Ascending aorta (tissue), 2 donors: ENCODE results near the gene BOLA2B. TPM values are rescaled to one million over a fixed set of nuclear protein-coding genes. Genes with fewer than 3 reads are reported as not detected.
"Not testable (repeated sequence)": the region's sequence is repeated elsewhere in the genome, so short reads cannot be mapped to it uniquely, and the experiment has no call there.

ENCODE experiments used
- DNase-seq, 2 donors: peaks; one replicate each; pipeline ENCODE4 v3.0.0-alpha.2; 2019; ENCODE audit warnings: low spot score in 2 of 2
- H3K27ac ChIP-seq, 2 donors: fragments of 200-600 bp; sonication (generic); one replicate each; pipeline ENCODE4 v1.5.1; 2016 to 2017; ENCODE audit warnings: mild to moderate bottlenecking in 1 of 2
- H3K27me3 ChIP-seq: fragments of 200-600 bp; sonication (generic); one replicate; pipeline ENCODE4 v1.5.1; 2017
- H3K36me3 ChIP-seq, 2 donors: fragments of 200-600 bp; sonication (generic); one replicate each; pipeline ENCODE4 v1.5.1; 2016
- H3K4me1 ChIP-seq, 2 donors: fragments of 200-600 bp; sonication (generic); one replicate each; pipeline ENCODE4 v1.5.1; 2016 to 2017; ENCODE audit warnings: mild to moderate bottlenecking in 1 of 2
- H3K4me3 ChIP-seq, 2 donors: fragments of 200-600 bp; sonication (generic); one replicate each; pipeline ENCODE4 v1.5.1; 2016 to 2017; ENCODE audit warnings: mild to moderate bottlenecking in 1 of 2
- H3K9me3 ChIP-seq, 2 donors: fragments of 200-600 bp; sonication (generic); one replicate each; pipeline ENCODE4 v1.5.1; 2016
- CTCF ChIP-seq, 3 experiments: fragments of 200-600 bp in 2 of 3; fragments of 450-650 bp in 1 of 3; sonication (generic) in 2 of 3; IDR thresholded peaks; one replicate each; pipeline ENCODE4 v1.5.1; 2016 to 2019; ENCODE audit warnings: antibody characterized with exemption in 3 of 3, mild to moderate bottlenecking in 1 of 3, moderate library complexity in 1 of 3
- intact Hi-C: fragments of 100-400 bp; cut with DNase I; formaldehyde crosslinking; loops from one replicate; pipeline ENCODE4 v1.15.1; 2023
- total RNA-seq: library from RNA; depleted of rRNA; stranded (reverse); fragments of >200 nt; gene quantifications from one replicate; pipeline ENCODE4 v1.1.0, GENCODE V29; 2016

The BOLA2B gene
- total RNA-seq, 1 donor from 2014 or later: 643 TPM

- Histone ChIP-seq H3K36me3 (no peaks in the 10 kb centered on the region), H3K9me3 (no peaks in the 10 kb centered on the region), H3K27ac (no peak overlapping the region), H3K4me1 (peaks cover 3 to 9% of the 10 kb centered on the region in 2 donors), H3K4me3 (no peak overlapping the region), H3K27me3 (no peaks in the 10 kb centered on the region)
- no peak for TF ChIP-seq CTCF (IDR thresholded peaks at IDR 0.05)
- intact Hi-C loops: no loop called here
- no peak for DNase-seq
Observed at GRCh38 chr16:30179195-30179594, 14.3 kb downstream of the BOLA2B start.

- H3K4me3 ChIP-seq, H3K36me3 ChIP-seq, intact Hi-C loops, H3K27ac ChIP-seq, H3K9me3 ChIP-seq, H3K4me1 ChIP-seq, DNase-seq, H3K27me3 ChIP-seq: not testable (repeated sequence)
Observed at GRCh38 chr16:30176876-30177275, 16.6 kb downstream of the BOLA2B start.

GRCh38 chr16:30173054-30173453 is 20.4 kb downstream of the BOLA2B start:
- DNase-seq: no peak
- Histone ChIP-seq H3K27me3 (no peaks in the 10 kb centered on the region), H3K27ac (no peak overlapping the region), H3K36me3 (no peaks in the 10 kb centered on the region), H3K4me1 (no peaks in the 10 kb centered on the region), H3K4me3 (no peak overlapping the region), H3K9me3 (no peaks in the 10 kb centered on the region)
- intact Hi-C loops: no loop called here
- no peak for TF ChIP-seq CTCF (IDR thresholded peaks at IDR 0.05)

GRCh38 chr16:30170145-30170544 is 23.3 kb downstream of the BOLA2B start:
- H3K27me3 ChIP-seq, H3K9me3 ChIP-seq, intact Hi-C loops, H3K36me3 ChIP-seq, H3K4me3 ChIP-seq, DNase-seq, H3K4me1 ChIP-seq, H3K27ac ChIP-seq: not testable (repeated sequence)

GRCh38 chr16:30169416-30169815 is 24.1 kb downstream of the BOLA2B start:
- intact Hi-C loops: not testable (repeated sequence)

GRCh38 chr16:30168746-30169145 is 24.7 kb downstream of the BOLA2B start:
- DNase-seq, H3K4me3 ChIP-seq, H3K4me1 ChIP-seq, intact Hi-C loops, H3K36me3 ChIP-seq, H3K27me3 ChIP-seq, H3K27ac ChIP-seq, H3K9me3 ChIP-seq: not testable (repeated sequence)

More at GRCh38 chr16:30169416-30169815, 24.1 kb downstream of the BOLA2B start:
- not testable (repeated sequence) for DNase-seq, H3K4me3 ChIP-seq, H3K27me3 ChIP-seq, H3K27ac ChIP-seq, H3K9me3 ChIP-seq, H3K4me1 ChIP-seq, H3K36me3 ChIP-seq

GRCh38 chr16:30166202-30166902 is 27.1 kb downstream of the BOLA2B start:
- Histone ChIP-seq H3K36me3 (no peaks in the 10 kb centered on the region), H3K27me3 (no peaks in the 10 kb centered on the region), H3K9me3 (no peaks in the 10 kb centered on the region), H3K4me3 (no peak overlapping the region), H3K4me1 (no peaks in the 10 kb centered on the region), H3K27ac (no peak overlapping the region)
- intact Hi-C loops: no loop called here
- no peak for TF ChIP-seq CTCF (IDR thresholded peaks at IDR 0.05)
- no peak for DNase-seq

GRCh38 chr16:30163538-30163937 is 29.9 kb downstream of the BOLA2B start:
- intact Hi-C loops: no loop called here
- H3K36me3 ChIP-seq: no peaks in the 10 kb centered on the region
- H3K4me1 ChIP-seq: no peaks in the 10 kb centered on the region
- H3K9me3 ChIP-seq: no peaks in the 10 kb centered on the region
- no peak overlapping the region for H3K27ac ChIP-seq
- H3K4me3 ChIP-seq: no peak overlapping the region
- no peak for TF ChIP-seq CTCF (IDR thresholded peaks at IDR 0.05)
- no peak for DNase-seq
- no peaks in the 10 kb centered on the region for H3K27me3 ChIP-seq
